GOT3 (cell line): ENCODE results near the gene QSOX2.

ENCODE experiments used
- DNase-seq: peaks from one replicate; lab custom pipeline; 2025; ENCODE audit warnings: mixed read lengths; lab: John Stamatoyannopoulos, UW

The QSOX2 gene

GRCh38 chr9:136190237-136190601 lies 55.4 kb downstream of the QSOX2 start:
- no peak for DNase-seq

- no peak for DNase-seq
Observed at GRCh38 chr9:136189394-136190236, 56.0 kb downstream of the QSOX2 start.

- DNase-seq = no peak
Observed at GRCh38 chr9:136187683-136188586, 57.7 kb downstream of the QSOX2 start.

DNA sequence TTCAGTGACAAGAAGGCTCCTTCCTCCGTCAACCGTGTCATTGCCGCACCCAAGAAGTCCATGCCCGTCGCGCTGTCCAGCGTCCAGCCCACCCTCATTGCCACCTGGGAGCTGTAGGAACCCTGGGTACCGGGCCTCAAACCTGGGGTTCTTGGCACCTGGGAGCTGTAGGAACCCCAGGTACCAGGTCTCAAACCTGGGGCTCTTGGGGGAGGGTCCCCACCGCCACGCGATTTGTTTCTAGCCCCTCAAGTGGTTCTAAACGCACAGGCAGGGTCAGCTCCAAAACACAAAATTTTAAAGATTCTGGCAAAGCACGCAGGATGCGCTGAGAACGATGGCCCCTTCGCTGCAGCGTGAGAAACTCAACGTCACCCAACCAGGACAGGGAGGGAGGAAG lies 58.4 kb downstream of the QSOX2 start:
- no peak for DNase-seq

GRCh38 chr9:136186386-136186785 lies 59.2 kb downstream of the QSOX2 start:
- no peak for DNase-seq

- DNase-seq = no peak
Observed at GRCh38 chr9:136185596-136186366, 59.8 kb downstream of the QSOX2 start.

- no peak for DNase-seq
Observed at GRCh38 chr9:136185066-136185465, 60.5 kb downstream of the QSOX2 start.

DNA sequence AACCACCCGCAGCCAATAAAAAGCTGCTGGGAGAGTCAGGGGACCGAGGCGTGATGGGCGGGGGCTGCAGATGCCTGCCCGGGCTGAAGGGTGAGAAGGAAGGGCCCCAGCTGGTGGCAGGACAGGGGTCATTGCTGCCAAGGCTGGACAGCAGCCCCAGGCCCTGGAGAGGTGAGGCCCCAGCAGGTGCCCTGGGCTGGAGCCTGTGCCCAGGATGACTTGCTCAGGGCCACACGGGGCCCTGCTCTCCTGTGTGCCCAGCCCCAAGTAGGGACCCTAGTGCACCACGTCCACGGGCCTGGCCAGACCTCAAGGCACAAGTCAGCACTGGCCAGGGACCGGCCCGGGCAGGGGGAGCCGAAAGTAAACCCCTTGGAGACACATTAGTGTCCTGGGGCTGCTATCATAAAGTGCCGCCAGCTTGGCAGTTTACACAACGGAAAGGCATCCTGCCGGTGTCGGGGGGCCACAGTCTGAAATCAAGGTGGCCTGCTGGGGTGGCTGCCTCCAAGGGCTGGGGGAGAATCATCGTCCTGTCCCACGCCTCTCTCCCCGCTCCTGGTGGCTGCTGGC lies 62.7 kb downstream of the QSOX2 start:
- DNase-seq = no peak

- no peak for DNase-seq
Observed at GRCh38 chr9:136182420-136182787, 63.2 kb downstream of the QSOX2 start.

DNA sequence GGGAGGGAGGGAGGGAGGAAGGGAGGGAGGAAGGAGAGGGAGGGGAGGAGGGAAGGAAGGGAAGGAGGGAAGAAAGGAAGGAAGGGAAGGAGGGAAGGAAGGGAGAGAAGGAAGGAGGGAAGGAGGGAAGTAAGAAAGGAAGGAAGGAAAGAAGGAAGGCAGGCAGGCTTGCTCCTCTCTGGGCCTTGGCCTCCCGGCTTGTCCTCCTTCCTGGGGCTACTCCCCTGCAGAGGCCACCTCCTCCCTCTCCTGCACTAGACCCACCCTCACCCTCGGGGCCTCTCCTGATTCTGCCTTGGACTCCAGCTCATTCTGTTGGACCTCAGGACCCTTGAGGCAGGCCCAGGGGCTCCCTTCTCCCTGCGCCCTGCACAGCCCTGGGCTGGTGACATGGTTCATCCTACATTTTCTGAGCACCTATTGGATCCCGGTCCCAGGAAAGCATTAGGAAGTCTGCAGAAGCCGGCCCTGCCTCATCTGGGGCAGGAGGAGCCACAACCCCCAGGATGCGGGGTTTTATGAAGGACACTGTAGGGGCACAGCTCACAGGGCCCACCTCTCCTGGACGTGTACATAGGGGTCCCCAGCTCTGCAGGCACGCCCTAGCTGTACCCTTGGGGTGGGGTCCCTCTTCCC lies 63.7 kb downstream of the QSOX2 start:
- DNase-seq = no peak

DNA sequence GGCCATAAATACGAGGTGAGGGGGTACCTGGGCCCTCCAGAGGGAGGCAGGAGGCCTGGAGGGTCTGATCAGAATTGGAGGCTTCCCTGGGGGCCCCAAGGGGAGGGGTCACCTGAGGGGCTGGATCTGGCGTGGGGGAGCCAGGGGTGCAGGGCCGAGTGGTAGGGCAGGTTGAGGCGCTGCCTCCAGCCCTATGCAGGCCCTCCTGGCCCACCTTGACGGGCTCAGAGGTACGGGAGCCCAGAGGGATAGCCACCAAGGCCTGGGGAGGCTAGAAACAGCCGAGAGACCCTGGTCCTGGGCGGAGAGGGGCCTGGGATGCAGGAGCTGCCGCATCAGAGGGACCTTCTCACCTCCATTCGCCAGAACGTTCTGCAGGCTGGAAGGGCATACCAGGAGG lies 65.0 kb downstream of the QSOX2 start:
- DNase-seq = no peak

DNA sequence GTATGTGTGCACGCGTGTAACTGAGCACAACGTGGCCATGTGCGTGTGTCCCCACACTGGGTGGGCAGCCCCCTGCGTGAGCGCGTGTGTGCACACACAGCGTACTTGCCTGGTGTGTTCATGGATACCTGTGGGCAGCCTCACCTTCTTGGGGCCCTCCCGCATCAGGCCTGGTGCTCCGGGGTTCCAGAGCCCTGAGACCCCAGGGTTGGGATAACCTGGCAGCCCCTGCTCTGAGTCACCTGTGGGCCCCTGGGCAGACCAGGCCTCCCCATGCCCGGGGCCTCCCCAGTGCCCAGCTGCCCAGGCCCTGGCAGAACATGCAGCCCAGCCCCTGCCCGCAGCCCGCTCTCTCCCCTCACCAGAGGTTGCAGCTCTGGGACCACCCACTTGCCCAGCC lies 65.9 kb downstream of the QSOX2 start:
- no peak for DNase-seq

DNA sequence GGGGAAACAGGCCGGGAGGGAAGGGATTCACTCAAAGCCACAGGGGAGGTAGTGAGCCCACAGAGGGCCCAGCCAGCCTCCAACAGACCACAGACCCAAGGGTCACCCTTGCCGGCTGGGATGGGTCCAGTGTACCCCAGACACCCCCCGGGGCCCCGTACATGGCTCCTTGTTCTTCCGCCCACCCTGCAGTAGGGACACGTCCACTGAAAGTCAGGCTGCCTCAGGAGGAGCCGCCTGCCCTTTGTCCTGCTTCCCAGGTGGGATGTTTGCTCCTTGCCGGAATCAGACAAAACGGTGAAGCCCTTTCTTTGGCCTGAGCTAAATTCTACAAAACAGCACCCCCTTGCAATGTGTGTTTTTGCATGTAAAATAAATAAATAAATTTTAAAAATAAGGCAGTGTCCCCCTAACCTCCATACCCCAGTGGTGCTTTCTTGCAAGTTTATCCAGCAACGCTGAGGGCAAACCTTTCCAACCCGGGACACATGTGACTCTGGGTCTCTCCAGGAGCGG lies 66.5 kb downstream of the QSOX2 start:
- DNase-seq = no peak

GRCh38 chr9:136178773-136179075 lies 66.9 kb downstream of the QSOX2 start:
- no peak for DNase-seq

GRCh38 chr9:136178061-136178772 lies 67.4 kb downstream of the QSOX2 start:
- no peak for DNase-seq

DNA sequence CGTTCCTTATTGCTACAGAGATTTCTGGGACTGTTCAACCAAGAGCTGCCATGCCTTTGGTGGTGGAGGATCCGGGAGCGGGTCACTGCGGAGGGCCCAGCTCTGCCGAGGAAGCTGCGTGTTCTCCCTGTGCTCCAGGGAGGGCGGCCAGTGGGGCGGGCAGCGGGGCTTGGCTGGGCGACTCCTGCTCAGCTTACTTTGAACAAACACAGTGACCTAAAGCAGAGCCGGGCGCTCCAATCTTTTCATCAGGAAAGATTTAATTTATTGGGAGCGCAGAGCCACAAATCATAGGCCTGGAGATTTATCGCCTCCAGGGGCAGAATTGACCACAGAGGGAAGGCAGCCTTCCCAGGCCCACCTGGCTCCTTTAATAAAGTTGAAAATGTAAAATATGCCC lies 68.4 kb downstream of the QSOX2 start:
- no peak for DNase-seq

- DNase-seq = no peak
Observed at GRCh38 chr9:136175616-136176197, 69.9 kb downstream of the QSOX2 start.

DNA sequence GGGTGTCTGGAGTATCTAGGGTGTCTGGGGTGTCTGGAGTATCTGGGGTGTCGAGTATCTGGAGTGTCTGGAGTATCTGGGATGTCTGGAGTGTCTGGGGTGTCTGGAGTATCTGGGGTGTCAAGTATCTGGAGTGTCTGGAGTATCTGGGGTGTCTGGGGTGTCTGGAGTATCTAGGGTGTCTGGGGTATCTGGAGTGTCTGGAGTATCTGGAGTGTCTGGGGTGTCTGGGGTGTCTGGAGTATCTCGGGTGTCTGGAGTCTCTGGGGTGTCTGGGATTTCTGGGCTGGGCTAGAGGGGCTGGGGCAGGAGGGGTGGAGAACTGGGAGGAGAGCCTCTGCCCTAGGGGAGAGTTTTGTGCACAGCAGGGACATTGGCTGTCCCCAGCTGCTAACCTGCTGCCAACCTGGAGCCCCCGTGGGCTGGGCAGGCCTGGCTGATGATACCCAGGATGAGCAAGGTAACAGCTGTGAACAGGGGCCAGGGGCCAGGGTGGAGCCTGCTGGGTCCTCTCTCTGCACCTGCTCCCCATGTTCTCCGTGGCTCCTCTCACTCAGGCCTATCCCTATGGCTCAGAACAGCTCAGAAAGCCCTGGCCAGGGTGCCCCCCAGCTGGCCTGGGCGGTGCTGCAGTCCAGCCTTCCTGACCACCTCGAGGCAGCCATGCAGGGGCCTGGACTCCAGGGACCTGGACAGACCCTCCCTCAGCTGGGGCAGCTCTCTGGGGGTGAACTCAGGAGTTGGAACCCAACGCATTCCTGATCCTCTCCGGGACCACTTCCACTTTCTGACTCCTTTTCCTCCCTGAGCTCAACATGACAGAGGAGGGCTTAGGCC lies 70.6 kb downstream of the QSOX2 start:
- DNase-seq = no peak

DNA sequence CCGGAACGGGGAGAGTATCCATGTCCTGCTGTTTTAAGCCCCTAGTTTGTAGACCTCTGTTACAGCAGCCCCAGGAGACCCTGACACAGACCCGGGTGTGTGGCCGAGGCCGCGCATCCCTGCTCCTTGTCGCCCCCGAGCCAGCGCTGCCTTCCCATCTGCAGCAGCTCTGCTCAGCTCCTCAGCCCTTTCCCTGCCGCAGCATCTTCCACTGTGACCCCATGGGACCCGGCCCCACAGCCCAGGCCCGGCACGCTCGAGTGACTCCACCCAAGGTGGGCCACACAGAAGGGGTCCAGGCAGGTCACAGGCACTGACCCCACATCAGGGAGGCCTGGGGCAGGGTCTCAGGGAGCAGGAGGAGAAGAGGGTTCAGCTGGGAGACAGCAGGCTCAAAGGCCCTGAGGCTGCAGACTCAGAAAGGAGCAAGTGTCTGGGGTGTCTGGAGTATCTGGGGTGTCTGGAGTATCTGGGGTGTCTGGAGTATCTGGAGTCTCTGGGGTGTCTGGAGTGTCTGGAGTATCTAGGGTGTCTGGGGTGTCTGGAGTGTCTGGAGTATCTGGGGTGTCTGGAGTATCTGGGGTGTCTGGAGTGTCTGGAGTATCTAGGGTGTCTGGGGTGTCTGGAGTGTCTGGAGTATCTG lies 71.8 kb downstream of the QSOX2 start:
- no peak for DNase-seq
